ENCODE measurements around the gene SZT2. TPM values are rescaled to one million over a fixed set of nuclear protein-coding genes. Genes with fewer than 3 reads are reported as not detected.
"Not testable (repeated sequence)": the region's sequence is repeated elsewhere in the genome, so short reads cannot be mapped to it uniquely, and the experiment has no call there.

The SZT2 gene
- total RNA-seq, 2 donors from 2014 or later = 30.3 to 76.9 TPM

- WGBS = 88% methylated on average over 6 of the region's 6 CpGs
- Histone ChIP-seq H3K36me3 (peaks cover 0 to 5% of the 10 kb centered on the region in 2 donors), H3K4me1 (replicated peaks) (peaks cover 6% of the 10 kb centered on the region), H3K27ac (no peak overlapping the region), H3K27me3 (replicated peaks; ENCODE audit: insufficient read depth) (no peaks in the 10 kb centered on the region), H3K4me3 (no peak overlapping the region), H3K9me3 (no peaks in the 10 kb centered on the region)
- DNase-seq (ENCODE audit: low spot score) = no peak
- intact Hi-C loops (cut with DNase I) = no loop called here
- TF ChIP-seq CTCF (IDR thresholded peaks at IDR 0.05) (no peak), POLR2AphosphoS5 (IDR thresholded peaks at IDR 0.05) (no peak), POLR2A (IDR thresholded peaks at IDR 0.05) (no peak)
Measured at GRCh38 chr1:43405219-43405875, 15.6 kb downstream of the SZT2 start.

- DNase-seq (ENCODE audit: low spot score) = no peak
- no peak overlapping the region for H3K27ac ChIP-seq
- no peak overlapping the region for H3K4me3 ChIP-seq
- intact Hi-C loops (cut with DNase I) = no loop called here
- 91% methylated on average over 2 of the region's 2 CpGs for WGBS
- H3K9me3 ChIP-seq = no peaks in the 10 kb centered on the region
- TF ChIP-seq POLR2AphosphoS5 (IDR thresholded peaks at IDR 0.05) (no peak), CTCF (IDR thresholded peaks at IDR 0.05) (no peak), POLR2A (IDR thresholded peaks at IDR 0.05) (no peak)
- H3K27me3 ChIP-seq (replicated peaks; ENCODE audit: insufficient read depth) = no peaks in the 10 kb centered on the region
- peaks cover 0 to 5% of the 10 kb centered on the region in 2 donors for H3K36me3 ChIP-seq
- H3K4me1 ChIP-seq (replicated peaks) = peaks cover 6% of the 10 kb centered on the region
Measured at GRCh38 chr1:43405876-43406234, 16.2 kb downstream of the SZT2 start.

- no peak for DNase-seq (ENCODE audit: low spot score)
- Histone ChIP-seq H3K27me3 (replicated peaks; ENCODE audit: insufficient read depth) (no peaks in the 10 kb centered on the region), H3K27ac (no peak overlapping the region), H3K36me3 (peaks cover 0 to 3% of the 10 kb centered on the region in 2 donors), H3K4me3 (no peak overlapping the region), H3K4me1 (replicated peaks) (no peaks in the 10 kb centered on the region), H3K9me3 (no peaks in the 10 kb centered on the region)
- intact Hi-C loops (cut with DNase I) = no loop called here
- TF ChIP-seq CTCF (IDR thresholded peaks at IDR 0.05) (no peak), POLR2AphosphoS5 (IDR thresholded peaks at IDR 0.05) (no peak), POLR2A (IDR thresholded peaks at IDR 0.05) (no peak)
- WGBS = 97% methylated on average over 3 of the region's 3 CpGs
Measured at GRCh38 chr1:43410571-43410970, 20.9 kb downstream of the SZT2 start.

GRCh38 chr1:43413426-43413825 is 23.7 kb downstream of the SZT2 start:
- H3K27ac ChIP-seq; DNase-seq (ENCODE audit: low spot score); H3K4me1 ChIP-seq (replicated peaks); H3K27me3 ChIP-seq (replicated peaks; ENCODE audit: insufficient read depth); H3K9me3 ChIP-seq; H3K36me3 ChIP-seq; H3K4me3 ChIP-seq; intact Hi-C loops (cut with DNase I): not testable (repeated sequence)
- WGBS = 97% methylated on average over 1 of the region's 1 CpG

GRCh38 chr1:43414634-43415223 is 25.0 kb downstream of the SZT2 start:
- Histone ChIP-seq H3K4me3 (no peak overlapping the region), H3K27me3 (replicated peaks; ENCODE audit: insufficient read depth) (no peaks in the 10 kb centered on the region), H3K27ac (no peak overlapping the region), H3K4me1 (replicated peaks) (no peaks in the 10 kb centered on the region), H3K9me3 (no peaks in the 10 kb centered on the region), H3K36me3 (peaks cover under 1 to 10% of the 10 kb centered on the region in 2 donors)
- intact Hi-C loops (cut with DNase I) = loop anchor here (1.0 kb wide), 1 partner anchor 187 kb away; no protein-coding TSS in a partner anchor
- no peak for TF ChIP-seq POLR2A (IDR thresholded peaks at IDR 0.05)
- no peak for TF ChIP-seq POLR2AphosphoS5 (IDR thresholded peaks at IDR 0.05)
- TF ChIP-seq CTCF (IDR thresholded peaks at IDR 0.05) = peak; percentile 34 to 78 (median 68)
- WGBS = 77% methylated on average over 5 of the region's 5 CpGs
- DNase-seq (ENCODE audit: low spot score) = peak; percentile 51
